ENCODE results near the gene KMT2D.

The KMT2D gene

DNA sequence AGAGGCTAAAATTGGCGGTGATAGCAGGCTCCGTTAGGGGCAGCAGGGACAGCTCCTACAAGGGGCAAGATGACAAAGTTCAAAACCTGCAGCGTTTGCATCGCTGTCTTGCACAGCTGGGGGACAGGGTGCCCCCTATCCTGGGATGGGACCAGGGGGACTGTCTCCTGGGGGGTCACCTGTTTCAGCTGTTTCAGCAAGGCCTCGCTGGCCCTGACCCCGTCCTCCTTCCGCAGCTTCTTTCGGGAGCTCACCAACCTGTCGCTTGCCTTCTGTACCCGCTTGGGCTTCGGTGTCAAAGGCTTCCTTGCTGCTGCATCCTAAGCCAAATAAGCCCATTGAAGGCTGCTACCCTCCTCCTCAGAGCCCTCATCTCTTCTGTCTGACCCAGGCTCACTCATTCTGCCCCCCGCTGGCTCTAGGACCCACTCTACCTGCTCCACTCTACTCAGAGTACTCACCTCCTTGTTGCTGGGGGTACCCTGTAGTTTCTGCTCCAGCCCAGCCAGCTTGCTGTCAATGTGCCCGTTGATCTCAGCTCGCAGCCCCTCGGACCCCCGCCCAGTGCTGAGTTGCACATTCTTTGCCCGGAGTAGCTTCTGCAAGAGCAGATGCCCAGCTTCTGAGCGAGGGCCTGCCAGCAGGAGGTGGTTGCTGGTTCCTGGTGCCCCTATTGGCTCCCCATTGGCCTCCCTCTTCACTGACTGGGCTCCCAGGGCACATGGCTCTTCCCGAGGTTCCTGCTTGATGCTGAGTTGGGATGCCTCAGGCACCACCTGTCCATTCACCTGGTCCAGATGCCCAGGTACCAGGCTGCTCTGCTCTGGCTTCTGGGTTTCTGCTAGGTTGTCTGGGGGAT lies 29.7 kb downstream of the KMT2D start:
- FAIRE-seq (no peak), DNase-seq (ENCODE audit: insufficient read length) (peak; percentile 14)
- peak; percentile 30; the same call in 1 of the 2 replicates for TF ChIP-seq POLR2A (IDR thresholded peaks at IDR 0.05; ENCODE audit: low read depth, low read length)
- TF ChIP-seq TAF1 (IDR thresholded peaks at IDR 0.05; ENCODE audit: borderline replicate concordance, low read depth, low read length): no peak

DNA sequence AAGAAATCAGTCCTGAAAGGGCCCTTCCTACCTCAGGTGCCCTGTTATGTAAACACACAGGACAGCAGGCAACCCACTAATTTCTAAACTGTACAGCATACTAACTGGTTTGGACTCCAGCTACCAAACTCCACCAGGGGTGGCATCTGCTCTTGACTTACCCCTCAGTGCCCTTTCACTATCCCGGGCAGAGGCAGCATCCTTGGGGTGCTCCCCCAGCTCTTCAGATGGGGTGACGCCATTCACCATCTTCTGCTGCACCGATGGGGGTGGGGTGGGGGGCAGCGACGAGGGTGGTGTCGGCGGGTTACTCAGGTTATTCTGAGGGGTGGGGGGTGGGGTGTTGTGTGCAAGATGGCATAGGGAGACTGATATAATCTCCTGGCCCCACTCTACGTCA lies 30.5 kb downstream of the KMT2D start:
- FAIRE-seq (no peak), DNase-seq (ENCODE audit: insufficient read length) (no peak)
- no peak for TF ChIP-seq TAF1 (IDR thresholded peaks at IDR 0.05; ENCODE audit: borderline replicate concordance, low read depth, low read length)
- TF ChIP-seq POLR2AphosphoS5 (IDR thresholded peaks at IDR 0.05; ENCODE audit: low read depth, low read length): no peak
- TF ChIP-seq POLR2A (IDR thresholded peaks at IDR 0.05; ENCODE audit: low read depth, low read length): no peak

DNA sequence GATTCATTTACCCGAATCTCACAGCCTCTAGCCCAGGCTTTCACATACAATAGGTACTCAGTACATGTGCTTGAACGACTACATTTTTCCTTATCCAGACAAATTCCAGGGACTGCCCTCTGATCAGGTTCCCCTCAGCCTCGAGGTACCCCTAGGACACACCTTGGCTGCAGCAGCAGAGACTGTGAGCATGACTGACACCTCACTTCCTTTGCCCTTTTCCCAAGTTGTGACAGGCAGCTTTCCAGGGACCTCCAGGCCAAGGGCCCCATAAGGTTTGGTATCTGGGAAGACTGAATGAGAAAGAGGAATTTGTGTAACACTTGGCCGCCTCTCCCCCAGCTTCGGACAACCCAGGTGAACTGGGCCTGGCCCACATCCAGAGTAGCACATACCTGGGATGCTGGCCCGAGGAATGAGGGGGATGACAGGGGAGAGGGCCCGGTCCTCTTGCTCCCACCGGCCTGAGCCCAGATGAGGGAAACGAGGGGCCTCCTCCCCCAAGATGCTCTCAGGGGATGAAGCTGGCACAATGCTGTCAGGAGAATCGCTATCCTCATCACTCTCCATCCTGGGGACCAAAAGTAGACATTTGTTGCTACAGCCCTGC lies 31.8 kb downstream of the KMT2D start:
- DNase-seq (ENCODE audit: insufficient read length): no peak
- TF ChIP-seq POLR2AphosphoS5 (IDR thresholded peaks at IDR 0.05; ENCODE audit: low read depth, low read length): no peak
- no peak for TF ChIP-seq TAF1 (IDR thresholded peaks at IDR 0.05; ENCODE audit: borderline replicate concordance, low read depth, low read length)
- TF ChIP-seq POLR2A (IDR thresholded peaks at IDR 0.05; ENCODE audit: low read depth, low read length): no peak
- no peak for FAIRE-seq

DNA sequence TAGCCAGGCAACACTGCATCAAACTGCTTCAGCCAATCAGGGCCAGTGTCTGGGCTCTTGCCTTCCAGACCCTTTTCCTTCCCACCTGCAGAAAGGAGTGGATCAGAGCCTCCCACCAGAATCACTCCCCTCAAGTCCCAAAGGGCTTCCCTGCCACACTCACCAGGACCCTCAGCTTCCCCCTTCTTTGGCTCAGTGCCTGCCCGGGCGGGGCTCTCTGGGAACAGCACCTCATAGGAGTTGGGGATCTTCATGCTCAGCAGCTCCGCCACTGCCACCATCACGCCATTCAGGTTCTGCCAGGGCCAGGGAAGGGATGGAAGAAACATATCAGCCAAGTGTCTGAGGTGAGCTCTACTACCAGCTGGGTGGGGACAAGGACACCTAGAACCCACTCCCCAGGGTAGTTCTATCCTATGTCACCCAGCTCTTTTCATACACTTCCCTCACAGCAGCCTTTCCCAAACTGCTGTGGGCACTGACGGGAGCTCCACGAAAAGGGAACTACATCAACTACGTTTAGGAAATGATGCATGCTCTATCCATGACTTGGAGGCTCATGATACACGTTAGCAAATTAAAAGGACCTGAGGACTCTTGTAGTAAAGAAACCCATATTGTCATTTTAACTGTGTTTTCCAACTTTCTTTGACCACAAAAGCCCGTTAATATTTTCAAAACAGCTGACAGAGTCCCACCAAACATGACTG lies 32.6 kb downstream of the KMT2D start:
- DNase-seq (ENCODE audit: insufficient read length) (no peak), FAIRE-seq (no peak)
- TF ChIP-seq POLR2AphosphoS5 (IDR thresholded peaks at IDR 0.05; ENCODE audit: low read depth, low read length) (no peak), TAF1 (IDR thresholded peaks at IDR 0.05; ENCODE audit: borderline replicate concordance, low read depth, low read length) (no peak), POLR2A (IDR thresholded peaks at IDR 0.05; ENCODE audit: low read depth, low read length) (no peak)

DNA sequence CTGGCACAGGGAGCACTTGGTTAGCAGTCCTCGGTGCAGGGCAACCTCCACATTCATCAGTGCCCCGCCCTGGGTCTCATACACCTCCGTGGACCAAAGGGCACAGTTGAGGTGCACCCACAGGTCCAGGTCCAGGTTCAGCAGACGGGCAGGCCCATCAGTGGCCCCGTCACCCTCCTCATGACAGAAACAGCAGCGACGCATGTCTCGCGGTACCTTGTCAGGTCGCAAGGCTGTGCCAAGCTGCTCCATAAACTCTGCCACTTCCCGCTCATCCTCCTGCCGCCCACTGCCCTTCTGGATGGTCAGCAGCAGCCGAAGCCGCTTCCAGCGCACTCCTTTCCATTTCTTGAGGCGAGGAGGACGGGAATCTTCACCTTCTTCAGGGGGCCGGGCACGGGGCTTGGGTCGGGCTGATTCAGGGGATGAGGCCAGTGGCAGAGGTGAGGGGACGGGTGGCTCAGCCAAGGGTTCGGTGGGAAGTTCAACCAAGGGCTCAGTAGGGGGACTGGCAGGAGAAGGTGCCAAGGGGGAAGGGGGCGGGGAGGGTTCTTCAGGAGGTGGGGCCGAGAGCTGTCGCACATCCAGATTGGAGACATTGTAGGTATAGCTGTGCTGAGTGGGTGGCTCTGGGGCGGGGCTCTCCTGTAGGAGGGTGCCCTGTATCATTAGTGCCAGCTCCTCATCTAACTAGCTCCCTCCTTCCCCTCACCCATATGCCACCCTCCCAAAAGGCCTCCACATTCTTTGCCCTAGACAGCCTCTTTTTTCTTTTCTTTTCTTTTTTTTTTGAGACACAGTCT lies 33.7 kb downstream of the KMT2D start:
- FAIRE-seq (no peak), DNase-seq (ENCODE audit: insufficient read length) (no peak)
- TF ChIP-seq POLR2AphosphoS5 (IDR thresholded peaks at IDR 0.05; ENCODE audit: low read depth, low read length): no peak
- no peak for TF ChIP-seq POLR2A (IDR thresholded peaks at IDR 0.05; ENCODE audit: low read depth, low read length)
- TF ChIP-seq TAF1 (IDR thresholded peaks at IDR 0.05; ENCODE audit: borderline replicate concordance, low read depth, low read length): no peak

DNA sequence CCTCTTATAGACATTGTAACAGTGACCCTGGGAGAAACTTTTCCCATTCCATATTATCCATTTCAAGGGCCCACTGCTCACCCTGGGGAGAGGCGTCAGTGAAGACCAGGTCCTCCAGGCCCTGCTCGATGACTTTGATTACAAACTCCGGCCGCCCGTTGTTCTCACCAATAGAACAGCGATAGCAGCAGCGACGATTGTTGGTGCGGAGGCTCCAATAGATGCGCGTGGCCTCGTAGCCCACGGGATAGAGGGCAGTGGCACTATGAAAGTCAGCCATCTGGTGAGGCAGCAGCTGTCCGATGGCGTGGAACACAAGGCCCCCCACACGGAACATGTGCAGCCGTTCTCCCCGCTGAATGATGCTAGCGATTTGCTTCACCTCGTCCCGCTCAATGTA lies 34.5 kb downstream of the KMT2D start:
- no peak for TF ChIP-seq POLR2A (IDR thresholded peaks at IDR 0.05; ENCODE audit: low read depth, low read length)
- TF ChIP-seq POLR2AphosphoS5 (IDR thresholded peaks at IDR 0.05; ENCODE audit: low read depth, low read length): no peak
- TF ChIP-seq TAF1 (IDR thresholded peaks at IDR 0.05; ENCODE audit: borderline replicate concordance, low read depth, low read length): no peak
- DNase-seq (ENCODE audit: insufficient read length) (no peak), FAIRE-seq (no peak)

DNA sequence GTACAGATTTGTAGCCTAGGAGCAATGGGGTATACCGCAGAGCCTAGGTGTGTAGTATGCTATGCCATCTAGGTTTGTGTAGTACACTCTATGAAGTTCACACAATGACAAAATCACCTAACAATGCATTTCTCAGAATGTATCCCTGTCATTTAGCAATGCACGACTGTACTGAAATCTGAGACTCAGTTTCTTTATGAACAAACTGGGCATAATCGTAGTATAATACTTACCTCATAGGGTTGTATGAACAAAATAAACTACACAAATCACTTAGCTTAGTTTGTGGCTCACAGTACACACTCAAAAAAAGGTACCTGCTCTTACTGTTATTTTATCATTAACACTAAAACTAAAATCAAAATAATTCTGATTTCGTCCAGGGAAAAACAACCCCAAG lies 35.1 kb downstream of the KMT2D start:
- TF ChIP-seq TAF1 (IDR thresholded peaks at IDR 0.05; ENCODE audit: borderline replicate concordance, low read depth, low read length) (no peak), POLR2AphosphoS5 (IDR thresholded peaks at IDR 0.05; ENCODE audit: low read depth, low read length) (no peak), POLR2A (IDR thresholded peaks at IDR 0.05; ENCODE audit: low read depth, low read length) (no peak)
- no peak for DNase-seq (ENCODE audit: insufficient read length)
- FAIRE-seq: no peak

DNA sequence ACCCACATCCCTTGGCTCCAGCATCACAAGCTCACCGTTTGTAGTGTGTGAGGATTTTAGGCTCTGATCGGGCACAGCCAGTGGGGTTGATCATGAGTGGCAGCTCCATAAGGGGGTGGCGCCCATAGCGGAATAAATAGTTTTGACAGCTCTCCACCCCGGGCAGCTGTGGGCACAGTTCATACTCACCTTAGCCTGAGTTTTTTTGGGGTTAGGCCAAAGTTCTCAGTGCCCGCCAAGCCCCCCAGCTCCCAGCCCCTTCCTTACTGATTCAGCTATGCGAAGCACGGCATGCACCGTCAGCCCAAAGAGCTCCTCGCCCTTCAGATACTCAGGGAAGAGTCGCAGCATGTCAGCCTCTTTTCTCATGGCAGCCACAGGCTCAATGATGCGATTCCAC lies 36.1 kb downstream of the KMT2D start:
- TF ChIP-seq POLR2A (IDR thresholded peaks at IDR 0.05; ENCODE audit: low read depth, low read length): no peak
- TF ChIP-seq POLR2AphosphoS5 (IDR thresholded peaks at IDR 0.05; ENCODE audit: low read depth, low read length): no peak
- TF ChIP-seq TAF1 (IDR thresholded peaks at IDR 0.05; ENCODE audit: borderline replicate concordance, low read depth, low read length): no peak
- FAIRE-seq (no peak), DNase-seq (ENCODE audit: insufficient read length) (no peak)

DNA sequence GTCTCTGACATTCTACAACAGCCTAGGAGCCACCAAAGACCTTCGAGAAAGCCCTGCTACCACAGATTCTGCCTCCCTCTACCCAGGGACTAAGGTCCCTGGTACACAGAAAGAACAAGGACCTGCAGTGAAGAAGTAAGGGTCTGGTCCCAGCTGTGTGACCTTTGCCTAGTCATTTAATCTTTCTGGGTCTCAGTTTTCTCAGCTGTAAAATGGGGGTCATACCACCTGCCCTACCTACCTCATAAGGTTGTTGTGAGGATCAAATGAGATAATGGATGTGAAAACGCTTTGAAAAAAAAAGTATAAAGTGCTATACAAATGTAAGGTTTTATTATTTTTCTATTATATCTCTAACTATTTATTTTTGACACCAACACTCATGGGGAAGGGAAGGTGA lies 36.8 kb downstream of the KMT2D start:
- FAIRE-seq (no peak), DNase-seq (ENCODE audit: insufficient read length) (no peak)
- TF ChIP-seq POLR2A (IDR thresholded peaks at IDR 0.05; ENCODE audit: low read depth, low read length) (no peak), POLR2AphosphoS5 (IDR thresholded peaks at IDR 0.05; ENCODE audit: low read depth, low read length) (no peak), TAF1 (IDR thresholded peaks at IDR 0.05; ENCODE audit: borderline replicate concordance, low read depth, low read length) (no peak)

DNA sequence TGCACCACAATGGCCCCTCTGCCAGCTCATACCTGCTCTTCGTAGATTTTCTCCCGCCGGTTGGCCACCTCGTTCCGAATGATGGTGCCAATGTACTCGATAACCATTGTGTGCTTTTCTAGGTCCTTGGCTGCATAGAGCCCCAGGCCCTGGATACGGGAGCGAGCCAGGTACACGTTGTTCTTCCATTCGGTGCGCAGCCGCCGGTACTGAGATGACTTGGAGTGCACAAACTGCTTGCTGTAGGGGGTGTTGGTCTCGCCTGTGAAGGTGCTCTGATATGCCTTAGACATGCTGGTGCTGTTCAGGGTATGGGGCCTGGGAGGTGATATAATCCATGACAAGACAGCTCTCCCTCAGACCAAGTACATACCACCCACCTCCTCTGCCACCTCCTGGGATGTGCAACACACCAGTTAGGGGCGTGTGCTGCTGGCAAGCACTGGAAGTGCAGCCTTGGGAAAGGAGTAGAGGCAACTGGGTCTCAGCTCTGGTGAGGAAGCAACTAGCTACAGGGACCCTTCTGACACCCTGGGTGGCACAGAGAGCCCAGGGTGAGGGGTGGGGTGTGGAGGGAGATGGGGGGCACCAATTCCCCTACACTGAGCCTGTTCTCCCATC lies 37.9 kb downstream of the KMT2D start:
- no peak for DNase-seq (ENCODE audit: insufficient read length)
- no peak for FAIRE-seq
- TF ChIP-seq POLR2A (IDR thresholded peaks at IDR 0.05; ENCODE audit: low read depth, low read length): no peak
- no peak for TF ChIP-seq TAF1 (IDR thresholded peaks at IDR 0.05; ENCODE audit: borderline replicate concordance, low read depth, low read length)

Data from GM12892 (cell line).